HCT116 (cell line): ENCODE results near the gene NAT9. TPM values are rescaled to one million over a fixed set of nuclear protein-coding genes. Genes with fewer than 3 reads are reported as not detected.

Source experiments
- ATAC-seq: fragments of 200-7000 bp; cut with Tn5 transposase; 2 replicates; pipeline ENCODE4 v1.9.1; 2020; ENCODE audit warnings: mild to moderate bottlenecking, moderate library complexity
- BruUV-seq: library from RNA; stranded (reverse); fragments of 400-500 nt; replicated peaks from 2 replicates; lab custom pipeline; 2021; lab: Mats Ljungman, UMichigan
- CTCF ChIA-PET: fragments of 300-600 bp; sonication (Branson Sonifier 250); formaldehyde crosslinking; loops from one replicate; lab custom pipeline; 2021; ENCODE audit warnings: antibody characterized with exemption; lab: Charles Lee
- POLR2A ChIA-PET: fragments of 300-600, 350-600 bp; sonication (Branson Sonifier 250); formaldehyde crosslinking; loops from one replicate; lab custom pipeline; 2021; ENCODE audit warnings: antibody characterized with exemption; lab: Charles Lee
- RAD21 ChIA-PET, 2 experiments: fragments of 300-600 bp; sonication (Branson Sonifier 250); formaldehyde crosslinking; loops; one replicate each; lab custom pipeline; 2023; ENCODE audit warnings: low total read pairs in 2 of 2; ENCODE audit not compliant: uncharacterized antibody in 2 of 2, unreplicated experiment in 2 of 2, low non-redundant PET in 1 of 2; lab: Charles Lee
- DNase-seq: peaks from one replicate; pipeline ENCODE4 v3.0.0-alpha.2; 2010; ENCODE audit warnings: low read depth, low spot score
- H2AFZ ChIP-seq: fragments of 200-600 bp; shearing (Covaris generic), sonication (generic); 2 replicates; pipeline ENCODE4 v1.6.1; 2017; ENCODE audit warnings: low read depth, mixed run types, mixed read lengths, antibody characterized with exemption, low read length; ENCODE audit not compliant: poor library complexity, severe bottlenecking
- H3K27ac ChIP-seq: 2 replicates; pipeline ENCODE4 v1.5.1; 2012; ENCODE audit warnings: low read depth, low read length
- H3K27me3 ChIP-seq: fragments of 200-600 bp; sonication (generic); 2 replicates; pipeline ENCODE4 v1.6.1; 2016; ENCODE audit warnings: mixed run types, low read length, mixed read lengths; ENCODE audit not compliant: insufficient read depth
- H3K36me3 ChIP-seq, 2 experiments: fragments of 200-500 bp in 1 of 2; fragments of 200-600 bp in 1 of 2; sonication (Bioruptor generic) in 1 of 2; sonication (generic) in 1 of 2; 2 replicates each; pipeline versions ENCODE4 v1.5.1 to v1.6.1; 2014 to 2016; ENCODE audit warnings: low read length in 2 of 2, inconsistent platforms in 1 of 2, mixed read lengths in 1 of 2, mixed run types in 1 of 2; ENCODE audit not compliant: insufficient read depth in 2 of 2, control insufficient read depth in 1 of 2
- H3K4me1 ChIP-seq, 2 experiments: fragments of 200-600 bp in 1 of 2; sonication (generic) in 1 of 2; 2 replicates each; pipeline versions ENCODE4 v1.5.1 to v1.6.1; 2012 to 2017; ENCODE audit warnings: low read length in 2 of 2, inconsistent platforms in 1 of 2, mild to moderate bottlenecking in 1 of 2, mixed read lengths in 1 of 2, mixed run types in 1 of 2, moderate library complexity in 1 of 2; ENCODE audit not compliant: insufficient read depth in 2 of 2, control insufficient read depth in 1 of 2
- H3K4me2 ChIP-seq: fragments of 200-600 bp; sonication (generic); 2 replicates; pipeline ENCODE4 v1.6.1; 2017; ENCODE audit warnings: mixed run types, low read length, mixed read lengths
- H3K4me3 ChIP-seq, 2 experiments: fragments of 200-600 bp in 1 of 2; sonication (generic) in 1 of 2; replicated peaks in 1 of 2; 2 replicates each; pipeline ENCODE4 v1.5.1; 2011 to 2016; ENCODE audit warnings: low read length in 2 of 2, control low read depth in 1 of 2, low read depth in 1 of 2, mild to moderate bottlenecking in 1 of 2, mixed read lengths in 1 of 2, mixed run types in 1 of 2
- H3K79me2 ChIP-seq: fragments of 200-600 bp; sonication (generic); 2 replicates; pipeline ENCODE4 v1.6.1; 2017; ENCODE audit warnings: mild to moderate bottlenecking, mixed run types, low read length, moderate library complexity, mixed read lengths; ENCODE audit not compliant: insufficient read depth
- H3K9ac ChIP-seq: fragments of 200-600 bp; sonication (generic); 2 replicates; pipeline ENCODE4 v1.6.1; 2016; ENCODE audit warnings: low read length, mixed read lengths
- H3K9me2 ChIP-seq: fragments of 200-600 bp; sonication (generic), shearing (Covaris generic); 2 replicates; pipeline ENCODE4 v1.6.1; 2017; ENCODE audit warnings: mixed run types, mild to moderate bottlenecking, moderate library complexity; ENCODE audit not compliant: insufficient read depth
- H3K9me3 ChIP-seq, 2 experiments: fragments of 200-500 bp in 1 of 2; fragments of 200-600 bp in 1 of 2; sonication (Bioruptor generic) in 1 of 2; sonication (generic) in 1 of 2; 2 replicates each; pipeline ENCODE4 v1.6.1; 2014 to 2017; ENCODE audit warnings: low read length in 2 of 2, mixed read lengths in 2 of 2, inconsistent platforms in 1 of 2, low read depth in 1 of 2, mild to moderate bottlenecking in 1 of 2, mixed run types in 1 of 2, moderate library complexity in 1 of 2; ENCODE audit not compliant: control insufficient read depth in 1 of 2, insufficient read depth in 1 of 2
- H4K20me1 ChIP-seq: fragments of 200-600 bp; sonication (generic), shearing (Covaris generic); 2 replicates; pipeline ENCODE4 v1.6.1; 2017; ENCODE audit warnings: mixed run types, mild to moderate bottlenecking, moderate library complexity; ENCODE audit not compliant: insufficient read depth
- CBX3 ChIP-seq: IDR thresholded peaks from 2 replicates; pipeline ENCODE4 v1.6.1; 2012; ENCODE audit warnings: low read depth
- EZH2 ChIP-seq: fragments of 200-600 bp; sonication (generic); IDR thresholded peaks from 2 replicates; pipeline ENCODE4 v1.6.1; 2017; ENCODE audit warnings: antibody characterized with exemption, mixed run types
- FOSL1 ChIP-seq: IDR thresholded peaks from 2 replicates; pipeline ENCODE4 v1.6.1; 2012; ENCODE audit warnings: low read depth
- JUND ChIP-seq: IDR thresholded peaks from 2 replicates; pipeline ENCODE4 v1.6.1; 2012
- POLR2A ChIP-seq: IDR thresholded peaks from 2 replicates; pipeline ENCODE4 v1.7.0; 2011; ENCODE audit warnings: borderline replicate concordance; ENCODE audit not compliant: insufficient read depth, insufficient read length; ENCODE audit errors: extremely low read depth
- RAD21 ChIP-seq: IDR thresholded peaks from 2 replicates; pipeline ENCODE4 v1.6.1; 2012; ENCODE audit warnings: low read depth, mild to moderate bottlenecking
- SIN3A ChIP-seq: IDR thresholded peaks from 2 replicates; pipeline ENCODE4 v1.6.1; 2012; ENCODE audit warnings: low read depth
- SP1 ChIP-seq: IDR thresholded peaks from 2 replicates; pipeline ENCODE4 v1.6.1; 2012; ENCODE audit warnings: low read depth
- TCF7L2 ChIP-seq: IDR thresholded peaks from 2 replicates; pipeline ENCODE4 v1.7.0; 2011; ENCODE audit warnings: borderline replicate concordance, inconsistent platforms; ENCODE audit not compliant: insufficient read depth, insufficient read length; ENCODE audit errors: extremely low read depth
- YY1 ChIP-seq: IDR thresholded peaks from 2 replicates; pipeline ENCODE4 v1.6.1; 2011; ENCODE audit warnings: low read length, low read depth, moderate library complexity, mild to moderate bottlenecking; ENCODE audit not compliant: insufficient replicate concordance; ENCODE audit errors: extremely low read depth
- ZFX ChIP-seq: fragments of 450-650 bp; IDR thresholded peaks from 2 replicates; pipeline ENCODE4 v1.6.1; 2017
- intact Hi-C: fragments of 100-400 bp; cut with micrococcal nuclease; formaldehyde crosslinking; loops from 2 replicates; pipeline ENCODE4 v1.10.0; 2022
- total RNA-seq: library from RNA; stranded (reverse); gene quantifications from one replicate; pipeline ENCODE4 v1.2.1, GENCODE V29; 2021; ENCODE audit not compliant: unreplicated experiment
- TF ChIP-seq, protein P1 (sequence below): IDR thresholded peaks from 2 replicates; pipeline ENCODE4 v1.6.1; 2012
- TF ChIP-seq, protein P2 (sequence below): IDR thresholded peaks from 2 replicates; pipeline ENCODE4 v1.6.1; 2012
- TF ChIP-seq, protein P3 (sequence below): IDR thresholded peaks from 2 replicates; pipeline ENCODE4 v1.6.1; 2011; ENCODE audit warnings: mild to moderate bottlenecking, low read length, moderate library complexity; ENCODE audit not compliant: insufficient replicate concordance; ENCODE audit errors: extremely low read depth
- TF ChIP-seq, protein P4 (sequence below): IDR thresholded peaks from 2 replicates; pipeline ENCODE4 v1.6.1; 2012; ENCODE audit warnings: low read depth

The NAT9 gene
- total RNA-seq, 1 experiment from 2014 or later = 88.7 TPM

DNA sequence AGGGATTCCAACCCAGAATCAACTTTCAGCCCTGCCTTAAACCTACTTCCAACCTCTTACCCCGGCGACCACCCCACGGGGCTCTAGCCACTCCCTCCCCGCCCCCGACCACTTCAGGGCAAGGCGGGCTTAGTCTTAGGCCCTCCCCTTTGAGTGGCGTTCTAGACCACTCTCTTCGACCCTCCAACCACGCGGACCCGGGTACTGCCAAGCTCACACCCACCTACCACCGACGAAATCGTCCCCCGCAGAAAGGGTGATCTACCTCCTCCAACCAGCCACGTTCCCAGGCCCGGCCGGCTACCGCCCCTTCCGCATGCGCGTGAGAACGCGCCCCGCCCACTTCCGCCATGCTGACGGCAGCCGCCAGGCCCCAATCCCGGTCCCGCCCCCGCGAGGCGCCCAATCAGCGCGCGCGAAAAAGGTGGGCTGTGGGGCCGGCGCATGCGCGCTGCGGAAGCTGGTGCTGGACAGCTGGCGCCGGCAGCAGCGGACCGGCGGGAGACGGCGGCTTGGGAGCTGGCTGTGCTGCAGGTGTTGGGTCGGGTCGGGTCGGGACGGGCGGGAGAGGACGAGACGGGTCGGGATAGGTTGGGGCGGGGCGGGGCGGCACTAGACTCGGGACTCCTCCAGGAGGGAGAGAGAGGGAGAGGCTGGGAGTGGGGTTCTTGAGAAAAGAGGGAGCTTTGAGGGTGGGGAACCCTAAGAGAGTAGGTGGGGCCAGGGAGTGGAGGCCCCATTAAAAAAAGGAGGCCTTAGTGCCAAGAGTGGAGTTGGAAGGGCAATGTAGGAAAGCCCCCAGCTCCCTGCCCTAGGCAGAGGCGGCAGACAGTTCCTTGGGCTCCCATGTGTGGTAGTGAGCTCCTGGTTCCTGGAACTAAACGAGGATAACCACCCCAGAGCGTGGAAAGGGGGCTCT is at the start of gene NAT9 (continued):
- TF ChIP-seq ZFX = peak; percentile 45; the same call in 1 of the 2 replicates
- TF ChIP-seq, protein P1, sequence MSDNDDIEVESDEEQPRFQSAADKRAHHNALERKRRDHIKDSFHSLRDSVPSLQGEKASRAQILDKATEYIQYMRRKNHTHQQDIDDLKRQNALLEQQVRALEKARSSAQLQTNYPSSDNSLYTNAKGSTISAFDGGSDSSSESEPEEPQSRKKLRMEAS = peak; percentile 97
- TF ChIP-seq SP1 = peak; percentile 98
- peak; percentile 82 for TF ChIP-seq POLR2A

DNA sequence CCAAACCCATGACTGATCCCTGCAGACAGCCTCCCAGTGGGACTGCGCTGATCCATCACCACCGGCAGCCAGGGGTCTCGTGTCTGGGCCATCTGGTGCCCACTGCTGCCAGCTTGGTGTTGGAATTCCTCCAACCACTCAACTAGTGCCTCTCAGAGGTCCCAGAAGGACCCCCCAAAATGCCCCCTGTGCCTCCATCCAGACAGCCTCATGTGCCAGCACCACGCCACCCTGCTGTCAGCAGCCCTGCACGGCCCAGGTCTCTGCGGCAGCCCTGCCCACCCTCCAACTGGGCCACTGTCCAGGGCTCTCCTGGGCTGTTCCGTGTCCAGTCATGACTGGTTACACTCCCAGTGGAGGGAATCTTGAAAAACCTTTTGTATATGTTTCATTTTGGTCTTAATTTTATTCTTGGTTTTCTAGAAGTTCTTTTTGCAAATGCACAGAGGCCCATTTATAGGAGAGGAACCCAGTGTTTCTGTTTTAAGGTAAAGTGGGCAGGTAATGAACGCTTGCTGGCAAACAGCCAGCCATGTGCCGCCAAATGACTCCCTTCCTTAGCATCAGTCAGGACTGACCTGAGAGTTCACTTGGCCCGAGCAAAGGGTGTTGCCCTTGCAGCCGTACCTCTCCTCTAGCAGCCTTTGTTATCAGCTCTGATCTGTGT is 48.9 kb upstream of the NAT9 start:
- H3K36me3 ChIP-seq = no peaks in the 10 kb centered on the region
- no TSS peak for BruUV-seq
- DNase-seq (no peak), ATAC-seq (no peak)
- POLR2A ChIA-PET = no interaction called here
- H3K79me2 ChIP-seq = no peaks in the 10 kb centered on the region
- no peak overlapping the region for H3K4me3 ChIP-seq
- RAD21 ChIA-PET = no interaction called here
- no peak overlapping the region for H3K27ac ChIP-seq
- H3K27me3 ChIP-seq = no peaks in the 10 kb centered on the region
- H4K20me1 ChIP-seq = no peaks in the 10 kb centered on the region
- H3K9me2 ChIP-seq = no peaks in the 10 kb centered on the region
- H3K4me2 ChIP-seq = no peak overlapping the region
- H3K9ac ChIP-seq = no peak overlapping the region
- CTCF ChIA-PET = no interaction called here
- no peak overlapping the region for H2AFZ ChIP-seq
- H3K9me3 ChIP-seq = no peaks in the 10 kb centered on the region
- intact Hi-C loops = no loop called here
- H3K4me1 ChIP-seq = no peaks in the 10 kb centered on the region
- TF ChIP-seq POLR2A (no peak), RAD21 (no peak), TCF7L2 (no peak), CBX3 (no peak), JUND (no peak), EZH2 (no peak), SP1 (no peak), SIN3A (no peak), FOSL1 (no peak), YY1 (no peak)
- TF ChIP-seq, protein P2, sequence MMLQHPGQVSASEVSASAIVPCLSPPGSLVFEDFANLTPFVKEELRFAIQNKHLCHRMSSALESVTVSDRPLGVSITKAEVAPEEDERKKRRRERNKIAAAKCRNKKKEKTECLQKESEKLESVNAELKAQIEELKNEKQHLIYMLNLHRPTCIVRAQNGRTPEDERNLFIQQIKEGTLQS = no peak
- TF ChIP-seq, protein P3, sequence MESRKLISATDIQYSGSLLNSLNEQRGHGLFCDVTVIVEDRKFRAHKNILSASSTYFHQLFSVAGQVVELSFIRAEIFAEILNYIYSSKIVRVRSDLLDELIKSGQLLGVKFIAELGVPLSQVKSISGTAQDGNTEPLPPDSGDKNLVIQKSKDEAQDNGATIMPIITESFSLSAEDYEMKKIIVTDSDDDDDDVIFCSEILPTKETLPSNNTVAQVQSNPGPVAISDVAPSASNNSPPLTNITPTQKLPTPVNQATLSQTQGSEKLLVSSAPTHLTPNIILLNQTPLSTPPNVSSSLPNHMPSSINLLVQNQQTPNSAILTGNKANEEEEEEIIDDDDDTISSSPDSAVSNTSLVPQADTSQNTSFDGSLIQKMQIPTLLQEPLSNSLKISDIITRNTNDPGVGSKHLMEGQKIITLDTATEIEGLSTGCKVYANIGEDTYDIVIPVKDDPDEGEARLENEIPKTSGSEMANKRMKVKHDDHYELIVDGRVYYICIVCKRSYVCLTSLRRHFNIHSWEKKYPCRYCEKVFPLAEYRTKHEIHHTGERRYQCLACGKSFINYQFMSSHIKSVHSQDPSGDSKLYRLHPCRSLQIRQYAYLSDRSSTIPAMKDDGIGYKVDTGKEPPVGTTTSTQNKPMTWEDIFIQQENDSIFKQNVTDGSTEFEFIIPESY = no peak
- TF ChIP-seq, protein P4, sequence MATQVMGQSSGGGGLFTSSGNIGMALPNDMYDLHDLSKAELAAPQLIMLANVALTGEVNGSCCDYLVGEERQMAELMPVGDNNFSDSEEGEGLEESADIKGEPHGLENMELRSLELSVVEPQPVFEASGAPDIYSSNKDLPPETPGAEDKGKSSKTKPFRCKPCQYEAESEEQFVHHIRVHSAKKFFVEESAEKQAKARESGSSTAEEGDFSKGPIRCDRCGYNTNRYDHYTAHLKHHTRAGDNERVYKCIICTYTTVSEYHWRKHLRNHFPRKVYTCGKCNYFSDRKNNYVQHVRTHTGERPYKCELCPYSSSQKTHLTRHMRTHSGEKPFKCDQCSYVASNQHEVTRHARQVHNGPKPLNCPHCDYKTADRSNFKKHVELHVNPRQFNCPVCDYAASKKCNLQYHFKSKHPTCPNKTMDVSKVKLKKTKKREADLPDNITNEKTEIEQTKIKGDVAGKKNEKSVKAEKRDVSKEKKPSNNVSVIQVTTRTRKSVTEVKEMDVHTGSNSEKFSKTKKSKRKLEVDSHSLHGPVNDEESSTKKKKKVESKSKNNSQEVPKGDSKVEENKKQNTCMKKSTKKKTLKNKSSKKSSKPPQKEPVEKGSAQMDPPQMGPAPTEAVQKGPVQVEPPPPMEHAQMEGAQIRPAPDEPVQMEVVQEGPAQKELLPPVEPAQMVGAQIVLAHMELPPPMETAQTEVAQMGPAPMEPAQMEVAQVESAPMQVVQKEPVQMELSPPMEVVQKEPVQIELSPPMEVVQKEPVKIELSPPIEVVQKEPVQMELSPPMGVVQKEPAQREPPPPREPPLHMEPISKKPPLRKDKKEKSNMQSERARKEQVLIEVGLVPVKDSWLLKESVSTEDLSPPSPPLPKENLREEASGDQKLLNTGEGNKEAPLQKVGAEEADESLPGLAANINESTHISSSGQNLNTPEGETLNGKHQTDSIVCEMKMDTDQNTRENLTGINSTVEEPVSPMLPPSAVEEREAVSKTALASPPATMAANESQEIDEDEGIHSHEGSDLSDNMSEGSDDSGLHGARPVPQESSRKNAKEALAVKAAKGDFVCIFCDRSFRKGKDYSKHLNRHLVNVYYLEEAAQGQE = no peak
